GM23338 (cell line): Measurements from ENCODE around the gene SOSTDC1. TPM values are rescaled to one million over a fixed set of nuclear protein-coding genes. Genes with fewer than 3 reads are reported as not detected.

Experiments used
- ATAC-seq: fragments of 200-7000 bp; cut with Tn5 transposase; 3 replicates; pipeline ENCODE4 v1.9.1; 2020
- DNase-seq: peaks from one replicate; pipeline ENCODE4 v3.0.0-alpha.2; 2015; ENCODE audit warnings: low spot score
- H2AFZ ChIP-seq: fragments of 200-600 bp; sonication (generic); 2 replicates; pipeline ENCODE4 v1.8.0; 2016; ENCODE audit warnings: antibody characterized with exemption, mild to moderate bottlenecking, moderate library complexity
- H3F3A ChIP-seq: fragments of 200-600 bp; sonication (generic); replicated peaks from 2 replicates; pipeline ENCODE4 v1.8.0; 2017; ENCODE audit warnings: antibody characterized with exemption, mixed run types, low read depth
- H3K27ac ChIP-seq: fragments of 200-600 bp; sonication (generic); 2 replicates; pipeline ENCODE4 v1.6.1; 2016; ENCODE audit warnings: low read depth
- H3K27me3 ChIP-seq: fragments of 200-600 bp; sonication (generic); 2 replicates; pipeline ENCODE4 v1.8.0; 2016; ENCODE audit warnings: mild to moderate bottlenecking, mixed run types, moderate library complexity; ENCODE audit not compliant: insufficient read depth
- H3K36me3 ChIP-seq: fragments of 200-600 bp; sonication (generic); 2 replicates; pipeline ENCODE4 v1.8.0; 2016; ENCODE audit warnings: mild to moderate bottlenecking; ENCODE audit not compliant: insufficient read depth
- H3K4me1 ChIP-seq: fragments of 200-600 bp; sonication (generic); 2 replicates; pipeline ENCODE4 v1.8.0; 2016; ENCODE audit warnings: mild to moderate bottlenecking, moderate library complexity; ENCODE audit not compliant: insufficient read depth
- H3K4me2 ChIP-seq: fragments of 200-600 bp; sonication (generic); 2 replicates; pipeline ENCODE4 v1.7.1; 2017; ENCODE audit warnings: mixed run types
- H3K4me3 ChIP-seq: fragments of 200-600 bp; sonication (generic); 2 replicates; pipeline ENCODE4 v1.6.1; 2016; ENCODE audit warnings: mixed run types
- H3K79me2 ChIP-seq: fragments of 200-600 bp; sonication (generic); replicated peaks from 2 replicates; pipeline ENCODE4 v1.8.0; 2017; ENCODE audit warnings: mild to moderate bottlenecking; ENCODE audit not compliant: insufficient read depth
- H3K9me2 ChIP-seq: fragments of 200-600 bp; sonication (generic); 2 replicates; pipeline ENCODE4 v1.8.0; 2017; ENCODE audit not compliant: insufficient read depth
- H4K20me1 ChIP-seq: fragments of 200-600 bp; sonication (generic); replicated peaks from 2 replicates; pipeline ENCODE4 v1.8.0; 2017; ENCODE audit warnings: mild to moderate bottlenecking; ENCODE audit not compliant: insufficient read depth
- H3K27ac Mint-ChIP-seq: 2 replicates; pipeline ENCODE4 v1.8.0; 2020; ENCODE audit warnings: inconsistent platforms, mild to moderate bottlenecking, moderate library complexity, mixed read lengths
- H3K27me3 Mint-ChIP-seq: 3 replicates; pipeline ENCODE4 v1.8.0; 2022; ENCODE audit warnings: low read depth, mild to moderate bottlenecking, moderate library complexity, mixed read lengths, inconsistent platforms; ENCODE audit not compliant: insufficient read depth, poor library complexity
- H3K36me3 Mint-ChIP-seq: 3 replicates; pipeline ENCODE4 v1.8.0; 2021; ENCODE audit warnings: low read depth, mild to moderate bottlenecking, inconsistent platforms, moderate library complexity, mixed read lengths
- H3K4me1 Mint-ChIP-seq: 3 replicates; pipeline ENCODE4 v1.8.0; 2020; ENCODE audit warnings: mild to moderate bottlenecking, inconsistent platforms, mixed read lengths
- H3K4me3 Mint-ChIP-seq: 3 replicates; pipeline ENCODE4 v1.8.0; 2021; ENCODE audit warnings: moderate library complexity, mild to moderate bottlenecking, inconsistent platforms, mixed read lengths
- H3K9me3 Mint-ChIP-seq: 3 replicates; pipeline ENCODE4 v1.8.0; 2020; ENCODE audit warnings: moderate library complexity, mild to moderate bottlenecking, inconsistent platforms, mixed read lengths
- CREB1 ChIP-seq: fragments of 250-450 bp; sonication (Bioruptor Pico); IDR thresholded peaks from 2 replicates; pipeline ENCODE4 v1.5.0; 2020; ENCODE audit warnings: low read depth, mild to moderate bottlenecking, moderate library complexity
- EZH2 ChIP-seq: fragments of 200-600 bp; sonication (generic); IDR thresholded peaks from one replicate; pipeline ENCODE4 v1.8.0; 2017; ENCODE audit warnings: antibody characterized with exemption, mild to moderate bottlenecking, low read depth; ENCODE audit not compliant: unreplicated experiment
- EZH2phosphoT487 ChIP-seq: fragments of 200-600 bp; sonication (generic); IDR thresholded peaks from one replicate; pipeline ENCODE4 v1.8.1; 2018; ENCODE audit warnings: antibody characterized with exemption; ENCODE audit not compliant: unreplicated experiment
- JUNB ChIP-seq: IDR thresholded peaks from one replicate; pipeline ENCODE4 v1.6.1; 2016; ENCODE audit warnings: antibody characterized with exemption; ENCODE audit not compliant: unreplicated experiment
- NANOG ChIP-seq: IDR thresholded peaks from 2 replicates; pipeline ENCODE4 v1.6.1; 2016; ENCODE audit warnings: antibody characterized with exemption, borderline replicate concordance
- POLR2AphosphoS5 ChIP-seq: IDR thresholded peaks from 2 replicates; pipeline ENCODE4 v1.6.1; 2016; ENCODE audit warnings: antibody characterized with exemption, low read depth
- STAT1 ChIP-seq: IDR thresholded peaks from one replicate; pipeline ENCODE4 v1.6.1; 2016; ENCODE audit warnings: antibody characterized with exemption; ENCODE audit not compliant: unreplicated experiment
- ZNF114 ChIP-seq: fragments of 250-450 bp; sonication (Bioruptor Pico); IDR thresholded peaks from 2 replicates; pipeline ENCODE4 v1.5.0; 2020; ENCODE audit warnings: mild to moderate bottlenecking, moderate library complexity
- ZNF331 ChIP-seq: fragments of 250-450 bp; sonication (Bioruptor Pico); IDR thresholded peaks from 2 replicates; pipeline ENCODE4 v1.5.0; 2020; ENCODE audit warnings: low read depth, mild to moderate bottlenecking, moderate library complexity
- polyA plus RNA-seq: library from polyadenylated mRNA; unstranded; fragments of >200 nt; fragmentation: Nextera tagmentation; extraction: Ambion mirVana; gene quantifications from 2 replicates; pipeline ENCODE4 v1.2.1, GENCODE V29; 2016
- total RNA-seq: library from RNA; depleted of rRNA; stranded (reverse); fragments of >200 nt; shearing (Covaris generic); gene quantifications from 2 replicates; pipeline ENCODE4 v1.2.3, GENCODE V29; 2014
- TF ChIP-seq, protein P1 (sequence below): IDR thresholded peaks from 2 replicates; pipeline ENCODE4 v1.6.1; 2016; ENCODE audit warnings: antibody characterized with exemption
- TF ChIP-seq, protein P2 (sequence below): fragments of 250-450 bp; sonication (Bioruptor Pico); IDR thresholded peaks from 2 replicates; pipeline ENCODE4 v1.5.0; 2020; ENCODE audit warnings: mild to moderate bottlenecking, moderate library complexity
- TF ChIP-seq, protein P3 (sequence below): IDR thresholded peaks from one replicate; pipeline ENCODE4 v1.6.1; 2018; ENCODE audit warnings: antibody characterized with exemption; ENCODE audit not compliant: unreplicated experiment
- TF ChIP-seq, protein P4 (sequence below), 2 experiments: fragments of 200-600 bp in 1 of 2; sonication (generic) in 1 of 2; conservative IDR thresholded peaks; 2 replicates each; pipeline versions ENCODE4 v1.5.1 to v1.6.1; 2016 to 2017; ENCODE audit warnings: antibody characterized with exemption in 2 of 2, low read depth in 2 of 2, mild to moderate bottlenecking in 2 of 2, moderate library complexity in 1 of 2

SOSTDC1 gene
- total and polyA plus RNA-seq, 2 experiments from 2014 or later, result 0.76 to 1.0 TPM

DNA sequence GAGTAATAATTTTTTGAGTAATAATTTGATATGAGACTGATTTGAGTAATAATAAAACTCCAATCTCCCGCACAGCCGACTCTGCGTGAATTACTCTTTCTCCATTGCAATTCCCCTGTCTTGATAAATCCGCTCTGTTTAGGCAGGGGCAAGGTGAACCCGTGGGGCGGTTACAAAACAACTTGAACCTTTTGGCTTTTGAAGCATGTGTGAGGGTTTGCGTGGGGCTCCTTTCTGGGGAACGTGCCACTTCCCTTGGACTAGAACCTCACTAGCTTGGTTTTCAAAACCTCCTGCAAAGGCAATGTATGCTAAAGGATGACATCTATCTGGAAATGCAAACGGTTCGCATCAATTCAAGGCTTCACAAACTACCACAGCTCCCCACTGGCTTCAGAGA is 45.7 kb downstream of the SOSTDC1 start:
- Mint-ChIP-seq H3K4me3 (peak overlapping the region; percentile 83), H3K36me3 (no peaks in the 10 kb centered on the region), H3K27ac (no peak overlapping the region), H3K4me1 (peaks cover 9% of the 10 kb centered on the region; the same call in 2 of the 3 replicates), H3K27me3 (peaks cover 17% of the 10 kb centered on the region), H3K9me3 (no peaks in the 10 kb centered on the region; the same call in 2 of the 3 replicates)
- DNase-seq (no peak), ATAC-seq (no peak)
- H3K4me1 ChIP-seq, result peaks cover 6% of the 10 kb centered on the region
- peak overlapping the region; percentile 75 for H3K4me2 ChIP-seq
- peak overlapping the region; percentile 88 for H3K4me3 ChIP-seq
- peak overlapping the region; percentile 83 for H2AFZ ChIP-seq
- no peaks in the 10 kb centered on the region for H3K79me2 ChIP-seq
- no peak overlapping the region for H3K27ac ChIP-seq
- no peaks in the 10 kb centered on the region for H3K36me3 ChIP-seq
- no peaks in the 10 kb centered on the region for H4K20me1 ChIP-seq
- TF ChIP-seq STAT1 (no peak), JUNB (no peak), ZNF331 (no peak), NANOG (no peak), EZH2 (no peak), POLR2AphosphoS5 (no peak), ZNF114 (no peak), EZH2phosphoT487 (no peak), CREB1 (CRISPR knock-in tag) (no peak)
- TF ChIP-seq, protein P1, sequence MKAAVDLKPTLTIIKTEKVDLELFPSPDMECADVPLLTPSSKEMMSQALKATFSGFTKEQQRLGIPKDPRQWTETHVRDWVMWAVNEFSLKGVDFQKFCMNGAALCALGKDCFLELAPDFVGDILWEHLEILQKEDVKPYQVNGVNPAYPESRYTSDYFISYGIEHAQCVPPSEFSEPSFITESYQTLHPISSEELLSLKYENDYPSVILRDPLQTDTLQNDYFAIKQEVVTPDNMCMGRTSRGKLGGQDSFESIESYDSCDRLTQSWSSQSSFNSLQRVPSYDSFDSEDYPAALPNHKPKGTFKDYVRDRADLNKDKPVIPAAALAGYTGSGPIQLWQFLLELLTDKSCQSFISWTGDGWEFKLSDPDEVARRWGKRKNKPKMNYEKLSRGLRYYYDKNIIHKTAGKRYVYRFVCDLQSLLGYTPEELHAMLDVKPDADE, result no peak
- TF ChIP-seq, protein P2, sequence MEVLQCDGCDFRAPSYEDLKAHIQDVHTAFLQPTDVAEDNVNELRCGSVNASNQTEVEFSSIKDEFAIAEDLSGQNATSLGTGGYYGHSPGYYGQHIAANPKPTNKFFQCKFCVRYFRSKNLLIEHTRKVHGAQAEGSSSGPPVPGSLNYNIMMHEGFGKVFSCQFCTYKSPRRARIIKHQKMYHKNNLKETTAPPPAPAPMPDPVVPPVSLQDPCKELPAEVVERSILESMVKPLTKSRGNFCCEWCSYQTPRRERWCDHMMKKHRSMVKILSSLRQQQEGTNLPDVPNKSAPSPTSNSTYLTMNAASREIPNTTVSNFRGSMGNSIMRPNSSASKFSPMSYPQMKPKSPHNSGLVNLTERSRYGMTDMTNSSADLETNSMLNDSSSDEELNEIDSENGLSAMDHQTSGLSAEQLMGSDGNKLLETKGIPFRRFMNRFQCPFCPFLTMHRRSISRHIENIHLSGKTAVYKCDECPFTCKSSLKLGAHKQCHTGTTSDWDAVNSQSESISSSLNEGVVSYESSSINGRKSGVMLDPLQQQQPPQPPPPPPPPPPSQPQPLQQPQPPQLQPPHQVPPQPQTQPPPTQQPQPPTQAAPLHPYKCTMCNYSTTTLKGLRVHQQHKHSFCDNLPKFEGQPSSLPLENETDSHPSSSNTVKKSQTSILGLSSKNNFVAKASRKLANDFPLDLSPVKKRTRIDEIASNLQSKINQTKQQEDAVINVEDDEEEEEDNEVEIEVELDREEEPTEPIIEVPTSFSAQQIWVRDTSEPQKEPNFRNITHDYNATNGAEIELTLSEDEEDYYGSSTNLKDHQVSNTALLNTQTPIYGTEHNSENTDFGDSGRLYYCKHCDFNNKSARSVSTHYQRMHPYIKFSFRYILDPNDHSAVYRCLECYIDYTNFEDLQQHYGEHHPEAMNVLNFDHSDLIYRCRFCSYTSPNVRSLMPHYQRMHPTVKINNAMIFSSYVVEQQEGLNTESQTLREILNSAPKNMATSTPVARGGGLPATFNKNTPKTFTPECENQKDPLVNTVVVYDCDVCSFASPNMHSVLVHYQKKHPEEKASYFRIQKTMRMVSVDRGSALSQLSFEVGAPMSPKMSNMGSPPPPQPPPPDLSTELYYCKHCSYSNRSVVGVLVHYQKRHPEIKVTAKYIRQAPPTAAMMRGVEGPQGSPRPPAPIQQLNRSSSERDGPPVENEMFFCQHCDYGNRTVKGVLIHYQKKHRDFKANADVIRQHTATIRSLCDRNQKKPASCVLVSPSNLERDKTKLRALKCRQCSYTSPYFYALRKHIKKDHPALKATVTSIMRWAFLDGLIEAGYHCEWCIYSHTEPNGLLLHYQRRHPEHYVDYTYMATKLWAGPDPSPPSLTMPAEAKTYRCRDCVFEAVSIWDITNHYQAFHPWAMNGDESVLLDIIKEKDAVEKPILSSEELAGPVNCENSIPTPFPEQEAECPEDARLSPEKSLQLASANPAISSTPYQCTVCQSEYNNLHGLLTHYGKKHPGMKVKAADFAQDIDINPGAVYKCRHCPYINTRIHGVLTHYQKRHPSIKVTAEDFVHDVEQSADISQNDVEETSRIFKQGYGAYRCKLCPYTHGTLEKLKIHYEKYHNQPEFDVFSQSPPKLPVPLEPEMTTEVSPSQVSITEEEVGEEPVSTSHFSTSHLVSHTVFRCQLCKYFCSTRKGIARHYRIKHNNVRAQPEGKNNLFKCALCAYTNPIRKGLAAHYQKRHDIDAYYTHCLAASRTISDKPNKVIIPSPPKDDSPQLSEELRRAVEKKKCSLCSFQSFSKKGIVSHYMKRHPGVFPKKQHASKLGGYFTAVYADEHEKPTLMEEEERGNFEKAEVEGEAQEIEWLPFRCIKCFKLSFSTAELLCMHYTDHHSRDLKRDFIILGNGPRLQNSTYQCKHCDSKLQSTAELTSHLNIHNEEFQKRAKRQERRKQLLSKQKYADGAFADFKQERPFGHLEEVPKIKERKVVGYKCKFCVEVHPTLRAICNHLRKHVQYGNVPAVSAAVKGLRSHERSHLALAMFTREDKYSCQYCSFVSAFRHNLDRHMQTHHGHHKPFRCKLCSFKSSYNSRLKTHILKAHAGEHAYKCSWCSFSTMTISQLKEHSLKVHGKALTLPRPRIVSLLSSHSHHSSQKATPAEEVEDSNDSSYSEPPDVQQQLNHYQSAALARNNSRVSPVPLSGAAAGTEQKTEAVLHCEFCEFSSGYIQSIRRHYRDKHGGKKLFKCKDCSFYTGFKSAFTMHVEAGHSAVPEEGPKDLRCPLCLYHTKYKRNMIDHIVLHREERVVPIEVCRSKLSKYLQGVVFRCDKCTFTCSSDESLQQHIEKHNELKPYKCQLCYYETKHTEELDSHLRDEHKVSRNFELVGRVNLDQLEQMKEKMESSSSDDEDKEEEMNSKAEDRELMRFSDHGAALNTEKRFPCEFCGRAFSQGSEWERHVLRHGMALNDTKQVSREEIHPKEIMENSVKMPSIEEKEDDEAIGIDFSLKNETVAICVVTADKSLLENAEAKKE (CRISPR knock-in tag), result no peak
- TF ChIP-seq, protein P3, sequence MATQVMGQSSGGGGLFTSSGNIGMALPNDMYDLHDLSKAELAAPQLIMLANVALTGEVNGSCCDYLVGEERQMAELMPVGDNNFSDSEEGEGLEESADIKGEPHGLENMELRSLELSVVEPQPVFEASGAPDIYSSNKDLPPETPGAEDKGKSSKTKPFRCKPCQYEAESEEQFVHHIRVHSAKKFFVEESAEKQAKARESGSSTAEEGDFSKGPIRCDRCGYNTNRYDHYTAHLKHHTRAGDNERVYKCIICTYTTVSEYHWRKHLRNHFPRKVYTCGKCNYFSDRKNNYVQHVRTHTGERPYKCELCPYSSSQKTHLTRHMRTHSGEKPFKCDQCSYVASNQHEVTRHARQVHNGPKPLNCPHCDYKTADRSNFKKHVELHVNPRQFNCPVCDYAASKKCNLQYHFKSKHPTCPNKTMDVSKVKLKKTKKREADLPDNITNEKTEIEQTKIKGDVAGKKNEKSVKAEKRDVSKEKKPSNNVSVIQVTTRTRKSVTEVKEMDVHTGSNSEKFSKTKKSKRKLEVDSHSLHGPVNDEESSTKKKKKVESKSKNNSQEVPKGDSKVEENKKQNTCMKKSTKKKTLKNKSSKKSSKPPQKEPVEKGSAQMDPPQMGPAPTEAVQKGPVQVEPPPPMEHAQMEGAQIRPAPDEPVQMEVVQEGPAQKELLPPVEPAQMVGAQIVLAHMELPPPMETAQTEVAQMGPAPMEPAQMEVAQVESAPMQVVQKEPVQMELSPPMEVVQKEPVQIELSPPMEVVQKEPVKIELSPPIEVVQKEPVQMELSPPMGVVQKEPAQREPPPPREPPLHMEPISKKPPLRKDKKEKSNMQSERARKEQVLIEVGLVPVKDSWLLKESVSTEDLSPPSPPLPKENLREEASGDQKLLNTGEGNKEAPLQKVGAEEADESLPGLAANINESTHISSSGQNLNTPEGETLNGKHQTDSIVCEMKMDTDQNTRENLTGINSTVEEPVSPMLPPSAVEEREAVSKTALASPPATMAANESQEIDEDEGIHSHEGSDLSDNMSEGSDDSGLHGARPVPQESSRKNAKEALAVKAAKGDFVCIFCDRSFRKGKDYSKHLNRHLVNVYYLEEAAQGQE, result no peak
- TF ChIP-seq, protein P4, sequence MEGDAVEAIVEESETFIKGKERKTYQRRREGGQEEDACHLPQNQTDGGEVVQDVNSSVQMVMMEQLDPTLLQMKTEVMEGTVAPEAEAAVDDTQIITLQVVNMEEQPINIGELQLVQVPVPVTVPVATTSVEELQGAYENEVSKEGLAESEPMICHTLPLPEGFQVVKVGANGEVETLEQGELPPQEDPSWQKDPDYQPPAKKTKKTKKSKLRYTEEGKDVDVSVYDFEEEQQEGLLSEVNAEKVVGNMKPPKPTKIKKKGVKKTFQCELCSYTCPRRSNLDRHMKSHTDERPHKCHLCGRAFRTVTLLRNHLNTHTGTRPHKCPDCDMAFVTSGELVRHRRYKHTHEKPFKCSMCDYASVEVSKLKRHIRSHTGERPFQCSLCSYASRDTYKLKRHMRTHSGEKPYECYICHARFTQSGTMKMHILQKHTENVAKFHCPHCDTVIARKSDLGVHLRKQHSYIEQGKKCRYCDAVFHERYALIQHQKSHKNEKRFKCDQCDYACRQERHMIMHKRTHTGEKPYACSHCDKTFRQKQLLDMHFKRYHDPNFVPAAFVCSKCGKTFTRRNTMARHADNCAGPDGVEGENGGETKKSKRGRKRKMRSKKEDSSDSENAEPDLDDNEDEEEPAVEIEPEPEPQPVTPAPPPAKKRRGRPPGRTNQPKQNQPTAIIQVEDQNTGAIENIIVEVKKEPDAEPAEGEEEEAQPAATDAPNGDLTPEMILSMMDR (conservative IDR thresholded peaks at IDR 0.05; ENCODE audit: low read depth in 2 of 2), result no peak
- peaks cover 23% of the 10 kb centered on the region for H3K27me3 ChIP-seq
- no peaks in the 10 kb centered on the region for H3F3A ChIP-seq
- no peaks in the 10 kb centered on the region for H3K9me2 ChIP-seq
